ENCODE results near the gene NSUN6.
A peak's percentile ranks its signal among the peaks of the same experiment; 100 is the strongest.

DNA sequence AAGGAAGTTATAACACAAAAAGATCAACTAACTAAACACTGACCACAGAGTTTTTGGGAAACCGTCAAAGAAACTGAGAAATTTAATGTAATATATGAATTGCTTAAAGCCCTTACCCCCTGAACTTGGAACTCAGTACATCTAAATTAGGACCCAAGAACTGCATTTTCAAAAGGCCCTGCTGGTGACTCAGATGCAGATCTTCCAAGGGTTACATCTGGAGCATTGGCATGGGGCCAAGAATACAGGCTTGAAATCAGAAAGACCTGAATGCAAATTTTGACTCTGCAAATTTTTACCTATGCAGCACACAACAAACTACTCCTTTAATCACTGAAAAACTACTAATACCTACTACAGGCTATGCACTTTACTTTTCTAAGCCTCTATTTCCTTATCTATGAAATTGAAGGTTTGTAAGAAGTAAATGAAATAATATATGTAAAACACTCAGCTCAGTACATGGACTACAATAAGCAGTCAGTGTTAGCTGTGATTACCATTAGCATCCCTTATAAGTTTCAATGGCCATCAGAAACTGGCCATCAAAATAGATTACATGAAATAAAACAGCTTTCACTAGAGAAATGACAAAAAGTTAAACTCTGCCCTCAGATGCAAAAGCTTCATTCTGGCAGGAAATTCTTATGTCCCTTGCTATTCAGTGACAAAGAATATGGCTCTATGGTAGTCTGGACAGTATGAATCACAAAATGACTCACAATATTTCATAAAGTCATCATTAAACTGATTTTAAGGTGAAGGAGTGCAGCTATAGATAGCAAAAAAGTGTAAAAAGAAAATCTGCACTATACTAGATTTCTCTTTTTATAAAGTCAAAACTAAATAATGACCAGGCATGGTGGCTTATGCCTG, 43.6 kb downstream of the NSUN6 start:
- TF ChIP-seq, protein P1, sequence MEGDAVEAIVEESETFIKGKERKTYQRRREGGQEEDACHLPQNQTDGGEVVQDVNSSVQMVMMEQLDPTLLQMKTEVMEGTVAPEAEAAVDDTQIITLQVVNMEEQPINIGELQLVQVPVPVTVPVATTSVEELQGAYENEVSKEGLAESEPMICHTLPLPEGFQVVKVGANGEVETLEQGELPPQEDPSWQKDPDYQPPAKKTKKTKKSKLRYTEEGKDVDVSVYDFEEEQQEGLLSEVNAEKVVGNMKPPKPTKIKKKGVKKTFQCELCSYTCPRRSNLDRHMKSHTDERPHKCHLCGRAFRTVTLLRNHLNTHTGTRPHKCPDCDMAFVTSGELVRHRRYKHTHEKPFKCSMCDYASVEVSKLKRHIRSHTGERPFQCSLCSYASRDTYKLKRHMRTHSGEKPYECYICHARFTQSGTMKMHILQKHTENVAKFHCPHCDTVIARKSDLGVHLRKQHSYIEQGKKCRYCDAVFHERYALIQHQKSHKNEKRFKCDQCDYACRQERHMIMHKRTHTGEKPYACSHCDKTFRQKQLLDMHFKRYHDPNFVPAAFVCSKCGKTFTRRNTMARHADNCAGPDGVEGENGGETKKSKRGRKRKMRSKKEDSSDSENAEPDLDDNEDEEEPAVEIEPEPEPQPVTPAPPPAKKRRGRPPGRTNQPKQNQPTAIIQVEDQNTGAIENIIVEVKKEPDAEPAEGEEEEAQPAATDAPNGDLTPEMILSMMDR (IDR thresholded peaks at IDR 0.05 in 2 of 3, conservative IDR thresholded peaks at IDR 0.05 in 1 of 3; ENCODE audit: borderline replicate concordance in 1 of 3, insufficient read depth in 1 of 3, low read depth in 2 of 3, low read length in 2 of 3) = no peak
- TF ChIP-seq, protein P2, sequence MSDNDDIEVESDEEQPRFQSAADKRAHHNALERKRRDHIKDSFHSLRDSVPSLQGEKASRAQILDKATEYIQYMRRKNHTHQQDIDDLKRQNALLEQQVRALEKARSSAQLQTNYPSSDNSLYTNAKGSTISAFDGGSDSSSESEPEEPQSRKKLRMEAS (IDR thresholded peaks at IDR 0.05) = no peak
- TF ChIP-seq ZFX (IDR thresholded peaks at IDR 0.05) (no peak), POLR2A (IDR thresholded peaks at IDR 0.05; ENCODE audit: borderline replicate concordance, extremely low read depth, insufficient read depth, insufficient read length) (no peak), POLR2AphosphoS5 (IDR thresholded peaks at IDR 0.05; ENCODE audit: low read depth, low read length) (peak; percentile 21; the same call in 1 of the 2 replicates), CEBPB (IDR thresholded peaks at IDR 0.05; ENCODE audit: low read depth) (peak; percentile 10; the same call in 1 of the 2 replicates), YY1 (IDR thresholded peaks at IDR 0.05; ENCODE audit: extremely low read depth, insufficient replicate concordance, low read depth, low read length) (no peak), EZH2 (IDR thresholded peaks at IDR 0.05) (no peak), EGR1 (IDR thresholded peaks at IDR 0.05; ENCODE audit: low read depth) (no peak)
- TF ChIP-seq, protein P3, sequence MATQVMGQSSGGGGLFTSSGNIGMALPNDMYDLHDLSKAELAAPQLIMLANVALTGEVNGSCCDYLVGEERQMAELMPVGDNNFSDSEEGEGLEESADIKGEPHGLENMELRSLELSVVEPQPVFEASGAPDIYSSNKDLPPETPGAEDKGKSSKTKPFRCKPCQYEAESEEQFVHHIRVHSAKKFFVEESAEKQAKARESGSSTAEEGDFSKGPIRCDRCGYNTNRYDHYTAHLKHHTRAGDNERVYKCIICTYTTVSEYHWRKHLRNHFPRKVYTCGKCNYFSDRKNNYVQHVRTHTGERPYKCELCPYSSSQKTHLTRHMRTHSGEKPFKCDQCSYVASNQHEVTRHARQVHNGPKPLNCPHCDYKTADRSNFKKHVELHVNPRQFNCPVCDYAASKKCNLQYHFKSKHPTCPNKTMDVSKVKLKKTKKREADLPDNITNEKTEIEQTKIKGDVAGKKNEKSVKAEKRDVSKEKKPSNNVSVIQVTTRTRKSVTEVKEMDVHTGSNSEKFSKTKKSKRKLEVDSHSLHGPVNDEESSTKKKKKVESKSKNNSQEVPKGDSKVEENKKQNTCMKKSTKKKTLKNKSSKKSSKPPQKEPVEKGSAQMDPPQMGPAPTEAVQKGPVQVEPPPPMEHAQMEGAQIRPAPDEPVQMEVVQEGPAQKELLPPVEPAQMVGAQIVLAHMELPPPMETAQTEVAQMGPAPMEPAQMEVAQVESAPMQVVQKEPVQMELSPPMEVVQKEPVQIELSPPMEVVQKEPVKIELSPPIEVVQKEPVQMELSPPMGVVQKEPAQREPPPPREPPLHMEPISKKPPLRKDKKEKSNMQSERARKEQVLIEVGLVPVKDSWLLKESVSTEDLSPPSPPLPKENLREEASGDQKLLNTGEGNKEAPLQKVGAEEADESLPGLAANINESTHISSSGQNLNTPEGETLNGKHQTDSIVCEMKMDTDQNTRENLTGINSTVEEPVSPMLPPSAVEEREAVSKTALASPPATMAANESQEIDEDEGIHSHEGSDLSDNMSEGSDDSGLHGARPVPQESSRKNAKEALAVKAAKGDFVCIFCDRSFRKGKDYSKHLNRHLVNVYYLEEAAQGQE (IDR thresholded peaks at IDR 0.05; ENCODE audit: low read depth) = no peak
- TF ChIP-seq, protein P4, sequence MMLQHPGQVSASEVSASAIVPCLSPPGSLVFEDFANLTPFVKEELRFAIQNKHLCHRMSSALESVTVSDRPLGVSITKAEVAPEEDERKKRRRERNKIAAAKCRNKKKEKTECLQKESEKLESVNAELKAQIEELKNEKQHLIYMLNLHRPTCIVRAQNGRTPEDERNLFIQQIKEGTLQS (IDR thresholded peaks at IDR 0.05) = no peak
